Esophagus muscularis mucosa (tissue), 3 donors: ENCODE results near the gene RAI14.

Experiments
- CTCF ChIP-seq, 3 experiments: fragments of 200-600 bp in 2 of 3; fragments of 450-650 bp in 1 of 3; sonication (generic) in 2 of 3; IDR thresholded peaks; one replicate each; pipeline ENCODE4 v1.5.1; 2017 to 2019; ENCODE audit warnings: antibody characterized with exemption in 3 of 3, mild to moderate bottlenecking in 2 of 3, moderate library complexity in 1 of 3
- POLR2A ChIP-seq: fragments of 450-650 bp; IDR thresholded peaks from one replicate; pipeline ENCODE4 v1.6.1; 2017; ENCODE audit warnings: antibody characterized with exemption, moderate library complexity, mild to moderate bottlenecking, low read depth
- POLR2AphosphoS5 ChIP-seq, 2 donors: sonication (generic); formaldehyde crosslinking; IDR thresholded peaks; one replicate each; pipeline ENCODE4 v1.6.1; 2017; ENCODE audit warnings: antibody characterized with exemption in 2 of 2

- TF ChIP-seq CTCF (IDR thresholded peaks at IDR 0.05) (no peak), POLR2AphosphoS5 (IDR thresholded peaks at IDR 0.05) (no peak), POLR2A (no peak)
Observed at GRCh38 chr5:34734326-34734725, 78.2 kb downstream of the RAI14 start.
